CD14-positive monocyte (primary cell): ENCODE results near the gene SACM1L. TPM values are rescaled to one million over a fixed set of nuclear protein-coding genes. Genes with fewer than 3 reads are reported as not detected.

Experiments
- DNase-seq, 3 donors: peaks; one replicate each; pipeline ENCODE4 v3.0.0-alpha.2; 2011 to 2022
- H2AFZ ChIP-seq: 2 replicates; pipeline ENCODE4 v1.6.0; 2012; ENCODE audit warnings: mild to moderate bottlenecking, low read depth, low read length, inconsistent platforms; ENCODE audit not compliant: insufficient read depth, poor library complexity, severe bottlenecking
- H3K27ac ChIP-seq, 2 donors: 1 replicate in 1 of 2; 2 replicates in 1 of 2; pipeline ENCODE4 v1.5.1; 2012 to 2013; ENCODE audit warnings: low read length in 2 of 2, control low read depth in 1 of 2, inconsistent platforms in 1 of 2, low read depth in 1 of 2, mild to moderate bottlenecking in 1 of 2
- H3K27me3 ChIP-seq, 2 donors: one replicate each; pipeline versions ENCODE4 v1.6.0 to v1.6.1; 2011 to 2013; ENCODE audit warnings: low read length in 2 of 2; ENCODE audit not compliant: control insufficient read depth in 2 of 2, insufficient read depth in 2 of 2
- H3K36me3 ChIP-seq, 2 donors: replicated peaks in 1 of 2; 1 replicate in 1 of 2; 2 replicates in 1 of 2; pipeline versions ENCODE4 v1.5.1 to v1.6.1; 2012 to 2013; ENCODE audit warnings: low read length in 2 of 2, control low read depth in 1 of 2, inconsistent platforms in 1 of 2, mild to moderate bottlenecking in 1 of 2; ENCODE audit not compliant: insufficient read depth in 2 of 2, control insufficient read depth in 1 of 2
- H3K4me1 ChIP-seq, 2 donors: 1 replicate in 1 of 2; 2 replicates in 1 of 2; pipeline versions ENCODE4 v1.5.1 to v1.6.1; 2012 to 2013; ENCODE audit warnings: low read length in 2 of 2, control low read depth in 1 of 2, inconsistent platforms in 1 of 2, mild to moderate bottlenecking in 1 of 2, moderate library complexity in 1 of 2; ENCODE audit not compliant: insufficient read depth in 2 of 2, control insufficient read depth in 1 of 2
- H3K4me2 ChIP-seq: replicated peaks from 2 replicates; pipeline ENCODE3; 2012; ENCODE audit warnings: low read length, moderate library complexity, mild to moderate bottlenecking; ENCODE audit not compliant: poor library complexity, severe bottlenecking; ENCODE audit errors: extremely low read depth
- H3K4me3 ChIP-seq, 3 experiments: fragments of 200-600 bp in 1 of 3; sonication (generic) in 1 of 3; replicated peaks in 1 of 3; 1 replicate in 2 of 3; 2 replicates in 1 of 3; pipeline ENCODE4 v1.5.1; 2011 to 2013; ENCODE audit warnings: low read length in 3 of 3, mild to moderate bottlenecking in 3 of 3, control low read depth in 2 of 3, low read depth in 2 of 3, inconsistent platforms in 1 of 3, moderate library complexity in 1 of 3
- H3K79me2 ChIP-seq: 2 replicates; pipeline ENCODE4 v1.6.0; 2012; ENCODE audit warnings: mild to moderate bottlenecking, control low read depth, inconsistent platforms, low read length, moderate library complexity; ENCODE audit not compliant: insufficient read depth
- H3K9ac ChIP-seq: 2 replicates; pipeline ENCODE4 v1.6.0; 2017; ENCODE audit warnings: low read length, mild to moderate bottlenecking; ENCODE audit not compliant: insufficient read depth, poor library complexity, severe bottlenecking
- H3K9me3 ChIP-seq, 2 donors: replicated peaks in 1 of 2; 1 replicate in 1 of 2; 2 replicates in 1 of 2; pipeline versions ENCODE4 v1.5.1 to v1.6.1; 2012 to 2013; ENCODE audit warnings: low read length in 2 of 2, control low read depth in 1 of 2; ENCODE audit not compliant: control insufficient read depth in 1 of 2, insufficient read depth in 1 of 2
- H4K20me1 ChIP-seq: 2 replicates; pipeline ENCODE4 v1.6.0; 2012; ENCODE audit warnings: mild to moderate bottlenecking, low read length, control low read depth, moderate library complexity; ENCODE audit not compliant: insufficient read depth
- H3K27ac Mint-ChIP-seq, 7 donors: one replicate each; pipeline ENCODE4 v1.8.0; 2020; ENCODE audit warnings: mild to moderate bottlenecking in 7 of 7, mixed read lengths in 7 of 7, moderate library complexity in 6 of 7, inconsistent platforms in 2 of 7
- H3K27me3 Mint-ChIP-seq, 3 donors: one replicate each; pipeline ENCODE4 v1.8.0; 2021 to 2022; ENCODE audit warnings: low read depth in 3 of 3, mild to moderate bottlenecking in 3 of 3, mixed read lengths in 3 of 3, moderate library complexity in 3 of 3, inconsistent platforms in 1 of 3
- H3K36me3 Mint-ChIP-seq, 2 donors: one replicate each; pipeline ENCODE4 v1.8.0; 2020; ENCODE audit warnings: mixed read lengths in 2 of 2, inconsistent platforms in 1 of 2, mild to moderate bottlenecking in 1 of 2
- H3K4me1 Mint-ChIP-seq: one replicate; pipeline ENCODE4 v1.8.0; 2020; ENCODE audit warnings: mild to moderate bottlenecking, mixed read lengths
- H3K4me3 Mint-ChIP-seq, 2 donors: one replicate each; pipeline ENCODE4 v1.8.0; 2020; ENCODE audit warnings: mild to moderate bottlenecking in 2 of 2, mixed read lengths in 2 of 2, moderate library complexity in 1 of 2
- H3K9me3 Mint-ChIP-seq, 7 donors: one replicate each; pipeline ENCODE4 v1.8.0; 2020 to 2022; ENCODE audit warnings: mixed read lengths in 7 of 7, mild to moderate bottlenecking in 6 of 7, moderate library complexity in 6 of 7, inconsistent platforms in 2 of 7
- WGBS: methylation state at CpG from one replicate; pipeline ENCODE4 v1.1.5; 2013; ENCODE audit warnings: missing lambda C conversion rate; ENCODE audit not compliant: insufficient coverage; 5-methylcytosine and 5-hydroxymethylcytosine counted together
- intact Hi-C, 2 donors: fragments of 100-400 bp; cut with micrococcal nuclease; formaldehyde crosslinking; loops; one replicate each; pipeline versions ENCODE4 v1.15.0 to v1.15.1; 2023
- polyA plus RNA-seq, 3 donors: library from polyadenylated mRNA; depleted of rRNA in 1 of 3; unstranded in 2 of 3; stranded (reverse) in 1 of 3; fragments of 300-500 nt in 2 of 3; fragments of >200 nt in 1 of 3; fragmentation: Illumina TruSeq in 2 of 3; gene quantifications; 1 replicate in 2 of 3; 2 replicates in 1 of 3; pipeline ENCODE4 v1.2.3, GENCODE V29; 2012 to 2021
- TF ChIP-seq, protein P1 (sequence below): fragments of 200-600 bp; IDR thresholded peaks from one replicate; pipeline ENCODE4 v1.8.0; 2022; ENCODE audit warnings: antibody characterized with exemption, mild to moderate bottlenecking

Gene SACM1L
- polyA plus RNA-seq, 3 donors, result 14.6 to 25.7 (median 21.5) TPM

GRCh38 chr3:45753095-45753494 lies 63.9 kb downstream of the SACM1L start:
- no peak overlapping the region for H2AFZ ChIP-seq
- TF ChIP-seq, protein P1, sequence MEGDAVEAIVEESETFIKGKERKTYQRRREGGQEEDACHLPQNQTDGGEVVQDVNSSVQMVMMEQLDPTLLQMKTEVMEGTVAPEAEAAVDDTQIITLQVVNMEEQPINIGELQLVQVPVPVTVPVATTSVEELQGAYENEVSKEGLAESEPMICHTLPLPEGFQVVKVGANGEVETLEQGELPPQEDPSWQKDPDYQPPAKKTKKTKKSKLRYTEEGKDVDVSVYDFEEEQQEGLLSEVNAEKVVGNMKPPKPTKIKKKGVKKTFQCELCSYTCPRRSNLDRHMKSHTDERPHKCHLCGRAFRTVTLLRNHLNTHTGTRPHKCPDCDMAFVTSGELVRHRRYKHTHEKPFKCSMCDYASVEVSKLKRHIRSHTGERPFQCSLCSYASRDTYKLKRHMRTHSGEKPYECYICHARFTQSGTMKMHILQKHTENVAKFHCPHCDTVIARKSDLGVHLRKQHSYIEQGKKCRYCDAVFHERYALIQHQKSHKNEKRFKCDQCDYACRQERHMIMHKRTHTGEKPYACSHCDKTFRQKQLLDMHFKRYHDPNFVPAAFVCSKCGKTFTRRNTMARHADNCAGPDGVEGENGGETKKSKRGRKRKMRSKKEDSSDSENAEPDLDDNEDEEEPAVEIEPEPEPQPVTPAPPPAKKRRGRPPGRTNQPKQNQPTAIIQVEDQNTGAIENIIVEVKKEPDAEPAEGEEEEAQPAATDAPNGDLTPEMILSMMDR, result no peak
- Mint-ChIP-seq H3K4me3 (no peak overlapping the region), H3K4me1 (no peaks in the 10 kb centered on the region), H3K36me3 (peaks cover under 1 to 1% of the 10 kb centered on the region in 2 donors), H3K27ac (peak overlapping the region in 1 of 7 donors; percentile 33), H3K9me3 (peaks cover 0 to 2% (median 0%) of the 10 kb centered on the region in 7 donors), H3K27me3 (peaks cover 0 to 5% (median 0%) of the 10 kb centered on the region in 3 donors)
- H3K9ac ChIP-seq, result no peak overlapping the region
- WGBS, result 80% methylated on average over 1 of the region's 3 CpGs
- H3K79me2 ChIP-seq, result no peaks in the 10 kb centered on the region
- H3K27me3 ChIP-seq, result no peaks in the 10 kb centered on the region
- H3K4me3 ChIP-seq, result no peak overlapping the region
- no peaks in the 10 kb centered on the region for H4K20me1 ChIP-seq
- no peak for DNase-seq
- H3K4me1 ChIP-seq, result no peaks in the 10 kb centered on the region
- H3K36me3 ChIP-seq, result peaks cover 0 to 2% of the 10 kb centered on the region in 2 donors
- H3K9me3 ChIP-seq, result no peaks in the 10 kb centered on the region
- no peak overlapping the region for H3K4me2 ChIP-seq
- intact Hi-C loops, result no loop called here
- no peak overlapping the region for H3K27ac ChIP-seq

GRCh38 chr3:45754461-45754860 lies 65.3 kb downstream of the SACM1L start:
- Mint-ChIP-seq H3K4me1 (no peaks in the 10 kb centered on the region), H3K27ac (no peak overlapping the region), H3K9me3 (no peaks in the 10 kb centered on the region), H3K4me3 (no peak overlapping the region), H3K27me3 (peaks cover 0 to 2% (median 0%) of the 10 kb centered on the region in 3 donors), H3K36me3 (no peaks in the 10 kb centered on the region)
- Histone ChIP-seq H4K20me1 (no peaks in the 10 kb centered on the region), H3K36me3 (no peaks in the 10 kb centered on the region), H3K27me3 (no peaks in the 10 kb centered on the region), H3K27ac (no peak overlapping the region), H3K79me2 (no peaks in the 10 kb centered on the region), H3K4me1 (no peaks in the 10 kb centered on the region), H3K9me3 (no peaks in the 10 kb centered on the region), H3K9ac (no peak overlapping the region), H2AFZ (no peak overlapping the region), H3K4me3 (no peak overlapping the region), H3K4me2 (no peak overlapping the region)
- TF ChIP-seq, protein P1, result no peak
- intact Hi-C loops, result no loop called here
- no peak for DNase-seq
- no CpG with 5 or more reads among the region's 7 CpGs for WGBS
